ENCODE data around the gene KLC1. TPM values are rescaled to one million over a fixed set of nuclear protein-coding genes. Genes with fewer than 3 reads are reported as not detected.
A peak's percentile ranks its signal among the peaks of the same experiment; 100 is the strongest.

KLC1 gene
- total RNA-seq, 4 donors from 2014 or later = 214 to 500 (median 268) TPM

DNA sequence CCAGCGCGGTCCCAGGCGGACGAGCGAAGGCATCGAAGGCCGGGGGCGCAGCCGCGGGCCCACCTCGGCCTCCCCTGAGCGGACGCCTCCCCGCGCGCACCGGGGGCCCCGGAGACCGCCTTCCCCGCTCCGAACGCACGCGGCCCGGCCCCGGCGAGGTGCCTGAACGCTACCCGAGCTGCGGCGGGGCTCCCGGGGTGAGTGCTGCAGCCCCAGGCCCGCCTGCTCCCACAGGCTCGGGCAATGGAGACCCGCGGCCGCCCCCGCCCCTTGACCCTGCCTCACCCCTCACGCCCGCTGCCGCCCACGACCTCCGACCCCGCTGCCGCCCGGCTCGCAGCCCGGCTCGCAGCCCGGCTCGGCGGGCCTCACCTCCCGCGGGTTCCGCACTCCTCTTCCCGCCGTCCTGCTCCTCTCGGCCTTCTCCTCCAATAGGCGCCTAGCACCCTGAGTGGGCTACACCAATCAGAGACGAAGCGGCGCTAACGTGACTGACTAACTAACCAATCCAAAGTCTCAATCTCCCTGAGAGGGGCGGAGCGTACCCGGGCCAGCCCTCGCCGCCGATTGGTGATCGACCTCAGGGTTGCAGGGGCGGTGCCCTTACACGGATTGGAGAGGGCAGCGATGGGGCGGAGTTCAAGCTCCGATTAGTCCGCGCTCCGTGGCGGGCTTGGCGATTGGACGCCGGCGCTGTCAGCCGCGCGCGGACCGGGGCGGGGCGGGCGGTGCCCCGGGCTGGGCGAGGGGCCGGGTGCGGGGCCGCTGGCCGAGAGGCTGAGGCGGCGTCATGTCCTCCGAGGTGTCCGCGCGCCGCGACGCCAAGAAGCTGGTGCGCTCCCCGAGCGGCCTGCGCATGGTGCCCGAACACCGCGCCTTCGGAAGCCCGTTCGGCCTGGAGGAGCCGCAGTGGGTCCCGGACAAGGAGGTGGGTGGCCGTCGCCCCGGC lies 86.3 kb downstream of the KLC1 start, which contains the start of the genes XRCC3 and ZFYVE21:
TSS of gene XRCC3 (minus strand) at position 400 of the 949 bp plus-strand sequence. CDS start 4,364 bp downstream, outside the sequence.
TSS of gene ZFYVE21 (plus strand) at position 759 of the 949 bp plus-strand sequence. CDS start at position 791, 32 bp downstream.
- peak within 1 kb of the TSS; percentile 85 for H3K4me3 ChIP-seq (ENCODE audit: low read depth, poor library complexity, severe bottlenecking)
- TF ChIP-seq POLR2A (IDR thresholded peaks at IDR 0.05) = peak in 1 of 2 donors; percentile 54
- TF ChIP-seq, protein P1, sequence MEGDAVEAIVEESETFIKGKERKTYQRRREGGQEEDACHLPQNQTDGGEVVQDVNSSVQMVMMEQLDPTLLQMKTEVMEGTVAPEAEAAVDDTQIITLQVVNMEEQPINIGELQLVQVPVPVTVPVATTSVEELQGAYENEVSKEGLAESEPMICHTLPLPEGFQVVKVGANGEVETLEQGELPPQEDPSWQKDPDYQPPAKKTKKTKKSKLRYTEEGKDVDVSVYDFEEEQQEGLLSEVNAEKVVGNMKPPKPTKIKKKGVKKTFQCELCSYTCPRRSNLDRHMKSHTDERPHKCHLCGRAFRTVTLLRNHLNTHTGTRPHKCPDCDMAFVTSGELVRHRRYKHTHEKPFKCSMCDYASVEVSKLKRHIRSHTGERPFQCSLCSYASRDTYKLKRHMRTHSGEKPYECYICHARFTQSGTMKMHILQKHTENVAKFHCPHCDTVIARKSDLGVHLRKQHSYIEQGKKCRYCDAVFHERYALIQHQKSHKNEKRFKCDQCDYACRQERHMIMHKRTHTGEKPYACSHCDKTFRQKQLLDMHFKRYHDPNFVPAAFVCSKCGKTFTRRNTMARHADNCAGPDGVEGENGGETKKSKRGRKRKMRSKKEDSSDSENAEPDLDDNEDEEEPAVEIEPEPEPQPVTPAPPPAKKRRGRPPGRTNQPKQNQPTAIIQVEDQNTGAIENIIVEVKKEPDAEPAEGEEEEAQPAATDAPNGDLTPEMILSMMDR (IDR thresholded peaks at IDR 0.05) = no peak
- intact Hi-C loops (cut with DNase I; ENCODE audit: low total_unique reads) = no loop called here
- WGBS, 2 donors = 1% methylated on average over 57 to 84 of the region's 121 CpGs
- DNase-seq (ENCODE audit: low spot score in 2 of 2) = peak; percentile 100

DNA sequence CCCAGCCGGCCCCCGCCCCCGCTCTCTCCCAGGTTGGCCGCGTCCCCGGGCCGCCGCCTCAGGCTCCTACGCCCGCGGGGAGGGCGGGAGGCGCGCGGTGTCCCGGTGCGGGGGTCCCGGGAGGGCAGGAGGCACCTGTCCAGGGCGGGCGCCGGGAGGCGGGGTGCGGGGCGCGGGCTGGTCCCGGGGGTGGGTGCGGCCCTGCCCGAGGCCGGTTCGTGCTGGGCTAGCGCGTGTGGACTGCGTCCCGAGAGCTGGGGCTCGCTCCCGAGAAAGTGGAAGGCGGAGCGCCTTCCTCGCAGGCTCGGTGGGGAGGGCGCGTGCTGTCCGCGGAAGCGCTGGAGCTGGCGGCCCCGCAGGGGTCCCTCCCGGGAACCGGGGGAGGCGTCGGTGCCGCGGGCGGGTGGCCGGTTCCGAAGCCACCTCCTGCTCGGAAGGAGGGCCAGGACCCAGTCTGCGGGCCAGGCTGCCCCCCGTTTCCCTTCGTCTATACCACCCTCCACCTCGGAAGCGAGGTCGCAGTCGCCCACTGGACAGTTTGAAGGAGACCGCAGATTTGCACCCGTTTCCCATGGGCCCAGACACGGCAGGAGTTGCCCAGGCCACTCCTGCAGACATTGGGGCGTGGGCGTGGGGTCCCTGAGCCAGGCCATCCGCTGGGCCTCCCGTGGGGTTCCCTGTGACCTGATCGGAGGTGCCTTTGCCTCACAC lies 87.2 kb downstream of the KLC1 start:
- 1 to 20% methylated on average over 6 to 26 of the region's 72 CpGs for WGBS, 2 donors
- peak overlapping the region; percentile 85 for H3K4me3 ChIP-seq (ENCODE audit: low read depth, poor library complexity, severe bottlenecking)
- intact Hi-C loops (cut with DNase I; ENCODE audit: low total_unique reads) = no loop called here
- TF ChIP-seq, protein P1 (IDR thresholded peaks at IDR 0.05) = no peak
- TF ChIP-seq POLR2A (IDR thresholded peaks at IDR 0.05) = no peak
- DNase-seq (ENCODE audit: low spot score in 2 of 2) = no peak

DNA sequence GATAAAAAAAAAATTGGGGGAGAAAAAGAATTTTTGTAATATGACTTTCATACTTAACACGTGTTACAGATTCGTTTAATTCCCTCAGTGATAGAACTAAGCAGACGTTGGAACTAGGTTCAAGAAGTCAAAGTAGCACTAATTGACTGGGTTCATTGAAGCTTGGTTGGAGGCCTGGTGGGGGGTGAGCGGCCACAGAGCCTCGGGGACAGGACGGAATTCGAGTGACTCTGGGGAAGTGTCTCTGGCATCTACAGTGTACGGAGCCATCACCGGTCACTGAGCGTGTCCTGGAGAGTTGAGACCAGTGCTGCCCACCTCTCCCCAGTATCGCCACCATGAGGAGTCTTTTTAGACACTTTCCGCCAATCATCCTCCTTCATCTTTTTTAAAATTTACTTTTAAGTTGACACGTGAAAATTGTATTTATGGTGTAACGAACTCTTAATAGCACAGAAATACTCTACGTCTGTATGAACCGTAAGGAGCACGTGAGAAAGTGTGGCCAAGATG lies 87.9 kb downstream of the KLC1 start:
- DNase-seq (ENCODE audit: low spot score in 2 of 2) = no peak
- TF ChIP-seq, protein P1 (IDR thresholded peaks at IDR 0.05) = no peak
- no peak for TF ChIP-seq POLR2A (IDR thresholded peaks at IDR 0.05)
- H3K4me3 ChIP-seq (ENCODE audit: low read depth, poor library complexity, severe bottlenecking) = no peak overlapping the region
- WGBS, 2 donors = 68 to 72% methylated on average over 17 of the region's 17 CpGs
- intact Hi-C loops (cut with DNase I; ENCODE audit: low total_unique reads) = no loop called here

DNA sequence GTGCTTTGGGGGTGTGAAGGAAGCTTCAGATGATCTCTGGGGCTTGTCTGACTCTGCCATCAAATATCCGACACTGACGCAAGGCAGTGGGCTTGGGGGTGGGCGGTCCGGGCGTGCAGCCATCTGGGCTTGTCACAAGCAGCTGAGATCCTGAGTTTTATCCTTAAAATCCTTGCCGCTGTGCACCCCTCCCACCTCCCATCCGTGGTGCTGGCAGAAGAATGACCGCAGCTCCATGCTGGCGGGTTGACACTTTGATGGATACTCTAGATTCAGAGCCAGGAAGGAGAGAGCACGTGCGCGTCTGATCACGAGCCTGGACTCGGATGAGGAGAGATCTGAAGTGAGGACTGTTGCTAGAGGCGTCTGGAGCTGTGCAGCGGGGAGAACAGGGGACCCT lies 89.6 kb downstream of the KLC1 start:
- H3K4me3 ChIP-seq (ENCODE audit: low read depth, poor library complexity, severe bottlenecking) = no peak overlapping the region
- no peak for DNase-seq (ENCODE audit: low spot score in 2 of 2)
- intact Hi-C loops (cut with DNase I; ENCODE audit: low total_unique reads) = no loop called here
- WGBS, 2 donors = 54 to 67% methylated on average over 16 of the region's 16 CpGs
- TF ChIP-seq, protein P1 (IDR thresholded peaks at IDR 0.05) = no peak
- no peak for TF ChIP-seq POLR2A (IDR thresholded peaks at IDR 0.05)

DNA sequence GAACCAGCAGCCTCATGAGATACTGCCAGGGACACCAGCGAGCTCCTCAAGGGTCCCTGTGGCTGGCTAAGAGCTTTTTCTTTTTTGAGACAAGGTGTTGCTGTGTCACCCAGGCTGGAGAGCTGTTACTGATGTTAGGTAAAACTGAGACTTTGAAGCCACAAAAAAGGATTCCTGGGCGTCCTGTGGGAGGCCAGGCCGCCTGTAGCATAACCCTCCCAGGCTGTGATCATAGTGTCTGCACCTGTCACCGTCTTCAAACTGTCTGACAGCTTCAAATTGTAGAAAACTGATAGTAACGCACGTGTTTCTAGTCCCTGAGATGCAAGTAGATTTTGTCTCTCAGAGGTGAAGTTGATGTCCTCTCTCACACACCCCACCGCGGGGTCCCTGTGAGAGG lies 90.7 kb downstream of the KLC1 start:
- 86 to 90% methylated on average over 7 to 8 of the region's 8 CpGs for WGBS, 2 donors
- no peak for TF ChIP-seq POLR2A (IDR thresholded peaks at IDR 0.05)
- TF ChIP-seq, protein P1 (IDR thresholded peaks at IDR 0.05) = no peak
- intact Hi-C loops (cut with DNase I; ENCODE audit: low total_unique reads) = no loop called here
- DNase-seq (ENCODE audit: low spot score in 2 of 2) = no peak
- no peak overlapping the region for H3K4me3 ChIP-seq (ENCODE audit: low read depth, poor library complexity, severe bottlenecking)
